ENCODE measurements around the gene NMUR1.

NMUR1 gene

GRCh38 chr2:231483398-231484329 lies 46.6 kb downstream of the NMUR1 start:
- TF ChIP-seq TAF1 (IDR thresholded peaks at IDR 0.05; ENCODE audit: borderline replicate concordance, insufficient read depth, low read length) (no peak), REST (IDR thresholded peaks at IDR 0.05; ENCODE audit: insufficient read depth in 1 of 2, low read depth in 2 of 2, low read length in 2 of 2) (no peak), SIN3A (IDR thresholded peaks at IDR 0.05; ENCODE audit: borderline replicate concordance, insufficient read depth, low read length) (no peak), POLR2AphosphoS5 (IDR thresholded peaks at IDR 0.05; ENCODE audit: low read depth, low read length) (no peak)

- TF ChIP-seq SIN3A (IDR thresholded peaks at IDR 0.05; ENCODE audit: borderline replicate concordance, insufficient read depth, low read length): no peak
- TF ChIP-seq POLR2AphosphoS5 (IDR thresholded peaks at IDR 0.05; ENCODE audit: low read depth, low read length): no peak
- no peak for TF ChIP-seq REST (IDR thresholded peaks at IDR 0.05; ENCODE audit: insufficient read depth in 1 of 2, low read depth in 2 of 2, low read length in 2 of 2)
- TF ChIP-seq FOXP2 (optimal IDR thresholded peaks at IDR 0.05; ENCODE audit: borderline replicate concordance, extremely low read depth, extremely low read length, insufficient read depth): no peak
- TF ChIP-seq TAF1 (IDR thresholded peaks at IDR 0.05; ENCODE audit: borderline replicate concordance, insufficient read depth, low read length): no peak
Measured at GRCh38 chr2:231482806-231483391, 47.3 kb downstream of the NMUR1 start.

GRCh38 chr2:231480781-231481180 lies 49.5 kb downstream of the NMUR1 start:
- TF ChIP-seq REST (IDR thresholded peaks at IDR 0.05; ENCODE audit: insufficient read depth in 1 of 2, low read depth in 2 of 2, low read length in 2 of 2) (no peak), POLR2AphosphoS5 (IDR thresholded peaks at IDR 0.05; ENCODE audit: low read depth, low read length) (no peak), TAF1 (IDR thresholded peaks at IDR 0.05; ENCODE audit: borderline replicate concordance, insufficient read depth, low read length) (no peak), FOXP2 (optimal IDR thresholded peaks at IDR 0.05; ENCODE audit: borderline replicate concordance, extremely low read depth, extremely low read length, insufficient read depth) (no peak), SIN3A (IDR thresholded peaks at IDR 0.05; ENCODE audit: borderline replicate concordance, insufficient read depth, low read length) (no peak)

- no peak for TF ChIP-seq TAF1 (IDR thresholded peaks at IDR 0.05; ENCODE audit: borderline replicate concordance, insufficient read depth, low read length)
- TF ChIP-seq SIN3A (IDR thresholded peaks at IDR 0.05; ENCODE audit: borderline replicate concordance, insufficient read depth, low read length): no peak
- no peak for TF ChIP-seq REST (IDR thresholded peaks at IDR 0.05; ENCODE audit: insufficient read depth in 1 of 2, low read depth in 2 of 2, low read length in 2 of 2)
- TF ChIP-seq FOXP2 (optimal IDR thresholded peaks at IDR 0.05; ENCODE audit: borderline replicate concordance, extremely low read depth, extremely low read length, insufficient read depth): no peak
- TF ChIP-seq POLR2AphosphoS5 (IDR thresholded peaks at IDR 0.05; ENCODE audit: low read depth, low read length): no peak
Measured at GRCh38 chr2:231479455-231479854, 50.8 kb downstream of the NMUR1 start.
